Gastrocnemius medialis (tissue), 4 donors: ENCODE measurements around the gene DNAJA1. TPM values are rescaled to one million over a fixed set of nuclear protein-coding genes. Genes with fewer than 3 reads are reported as not detected.

Source experiments
- ATAC-seq, 2 donors: fragments of 150-250 bp; one replicate each; pipeline ENCODE4 v1.9.1; 2016
- DNase-seq, 2 donors: peaks; one replicate each; pipeline ENCODE4 v3.0.0-alpha.2; 2019
- H3K27ac ChIP-seq, 4 donors: fragments of 200-600 bp; sonication (generic); 1 replicate in 1 of 4; 2 replicates in 3 of 4; pipeline ENCODE4 v1.5.1; 2016 to 2018; ENCODE audit warnings: mild to moderate bottlenecking in 2 of 4, moderate library complexity in 1 of 4
- H3K27me3 ChIP-seq, 3 donors: fragments of 200-600 bp; sonication (generic) in 2 of 3; 1 replicate in 1 of 3; 2 replicates in 2 of 3; pipeline versions ENCODE4 v1.5.1 to v1.6.0; 2016 to 2019; ENCODE audit warnings: mild to moderate bottlenecking in 1 of 3, moderate library complexity in 1 of 3
- H3K36me3 ChIP-seq, 2 donors: fragments of 200-600 bp; sonication (generic) in 1 of 2; one replicate each; pipeline ENCODE4 v1.5.1; 2017 to 2018
- H3K4me1 ChIP-seq, 2 donors: fragments of 200-600 bp; sonication (generic) in 1 of 2; one replicate each; pipeline ENCODE4 v1.5.1; 2016 to 2017; ENCODE audit warnings: mild to moderate bottlenecking in 2 of 2
- H3K4me3 ChIP-seq, 4 donors: fragments of 200-600 bp; sonication (generic) in 3 of 4; 1 replicate in 1 of 4; 2 replicates in 3 of 4; pipeline ENCODE4 v1.5.1; 2016 to 2019; ENCODE audit warnings: mild to moderate bottlenecking in 2 of 4
- H3K9me3 ChIP-seq, 3 donors: fragments of 200-600 bp; sonication (generic) in 2 of 3; 1 replicate in 1 of 3; 2 replicates in 2 of 3; pipeline ENCODE4 v1.5.1; 2016 to 2019
- CTCF ChIP-seq, 5 experiments: fragments of 450-650 bp in 3 of 5; fragments of 200-600 bp in 2 of 5; sonication (generic) in 2 of 5; IDR thresholded peaks in 4 of 5; conservative IDR thresholded peaks in 1 of 5; 1 replicate in 4 of 5; 2 replicates in 1 of 5; pipeline ENCODE4 v1.5.1; 2016 to 2019; ENCODE audit warnings: antibody characterized with exemption in 5 of 5, mild to moderate bottlenecking in 3 of 5, moderate library complexity in 3 of 5
- POLR2A ChIP-seq, 2 donors: fragments of 450-650 bp; IDR thresholded peaks; one replicate each; pipeline ENCODE4 v1.6.1; 2017; ENCODE audit warnings: antibody characterized with exemption in 2 of 2, mild to moderate bottlenecking in 2 of 2, moderate library complexity in 2 of 2
- in situ Hi-C, 4 donors: fragments of 200-750 bp; cut with MboI; loops; one replicate each; pipeline versions ENCODE4 v1.15.0 to v1.8.0; 2017; ENCODE audit warnings: low sequenced_read_pairs in 4 of 4
- intact Hi-C: fragments of 100-400 bp; cut with DNase I; formaldehyde crosslinking; loops from one replicate; pipeline ENCODE4 v1.15.1; 2023; ENCODE audit warnings: low total_unique reads
- total RNA-seq, 4 donors: library from RNA; depleted of rRNA; stranded (reverse); fragments of >200 nt; gene quantifications; one replicate each; pipeline versions ENCODE4 v1.1.0 to v1.2.3, GENCODE V29; 2016

Gene DNAJA1
- total RNA-seq, 4 donors from 2014 or later, result 40.8 to 48.7 (median 43.3) TPM

- TF ChIP-seq CTCF (IDR thresholded peaks at IDR 0.05 in 4 of 5, conservative IDR thresholded peaks at IDR 0.05 in 1 of 5) (no peak), POLR2A (IDR thresholded peaks at IDR 0.05) (no peak)
- intact Hi-C loops, result loop anchor here (2.0 kb wide), 2 partner anchors 21 to 23 kb away; partner anchors contain the start of gene APTX
- Histone ChIP-seq H3K36me3 (peaks cover 0 to 10% of the 10 kb centered on the region in 2 donors), H3K4me1 (peaks cover 31 to 38% of the 10 kb centered on the region in 2 donors), H3K27me3 (no peaks in the 10 kb centered on the region), H3K9me3 (no peaks in the 10 kb centered on the region), H3K27ac (peak overlapping the region; percentile 97 to 99 (median 99)), H3K4me3 (peak overlapping the region; percentile 93 to 99 (median 98))
- ATAC-seq (no peak), DNase-seq (no peak)
- in situ Hi-C loops, result no loop called here
These were observed 1.4 kb upstream of the DNAJA1 start for GRCh38 chr9:33023661-33024060.

DNA sequence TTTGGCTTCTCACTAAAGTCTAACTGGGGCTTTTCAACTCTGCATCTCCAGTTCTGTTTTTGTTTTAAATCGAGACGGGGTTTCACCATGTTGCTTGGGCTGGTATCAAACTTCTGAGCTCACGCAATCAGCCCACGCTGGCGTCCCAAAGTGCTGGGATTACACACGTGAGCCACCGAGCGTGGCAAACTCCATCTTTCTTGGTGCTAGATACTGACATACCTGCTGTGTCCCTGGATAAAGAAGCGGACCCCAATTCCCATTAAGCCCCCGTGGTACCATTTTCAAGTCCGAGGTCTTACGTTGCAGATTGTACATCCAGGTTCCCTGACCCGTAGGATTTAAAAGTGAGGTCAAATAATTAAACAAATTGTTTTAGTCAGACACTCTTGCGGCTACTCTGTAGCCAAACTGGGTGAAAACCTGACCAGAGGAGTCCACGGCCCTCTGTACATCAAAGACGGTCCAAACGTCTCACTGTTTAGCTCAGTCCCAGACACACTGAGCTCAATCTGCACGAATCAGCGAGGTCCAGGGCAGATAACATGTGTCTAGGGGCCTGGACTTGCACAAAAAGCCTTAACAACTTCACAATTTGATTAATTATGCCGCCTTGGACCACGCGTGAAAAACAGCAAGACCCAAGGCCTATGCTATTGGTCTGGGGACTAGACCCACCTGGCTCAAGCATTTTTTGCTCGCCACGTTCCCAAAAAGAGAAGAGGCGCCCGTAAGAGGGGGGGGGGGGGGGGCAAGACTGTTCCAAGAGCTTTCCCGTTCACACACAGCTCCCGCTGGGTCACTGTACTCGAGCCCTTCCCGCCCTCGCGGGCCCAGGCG, 727 bp upstream of the DNAJA1 start:
- no peaks in the 10 kb centered on the region for H3K27me3 ChIP-seq
- peak overlapping the region; percentile 93 to 99 (median 98) for H3K4me3 ChIP-seq
- TF ChIP-seq CTCF (IDR thresholded peaks at IDR 0.05 in 4 of 5, conservative IDR thresholded peaks at IDR 0.05 in 1 of 5) (no peak), POLR2A (IDR thresholded peaks at IDR 0.05) (no peak)
- H3K27ac ChIP-seq, result peak overlapping the region; percentile 97 to 99 (median 99)
- in situ Hi-C loops, result no loop called here
- no peaks in the 10 kb centered on the region for H3K9me3 ChIP-seq
- H3K4me1 ChIP-seq, result peaks cover 38 to 43% of the 10 kb centered on the region in 2 donors
- peaks cover 0 to 11% of the 10 kb centered on the region in 2 donors for H3K36me3 ChIP-seq
- peak; percentile 64 to 68 for ATAC-seq
- intact Hi-C loops, result loop anchor here (2.0 kb wide), 2 partner anchors 20 to 24 kb away; partner anchors contain the start of gene APTX
- no peak for DNase-seq

GRCh38 chr9:33025572-33026342, 684 bp downstream of the DNAJA1 start:
- H3K27me3 ChIP-seq, result no peaks in the 10 kb centered on the region
- H3K36me3 ChIP-seq, result peaks cover 0 to 25% of the 10 kb centered on the region in 2 donors
- no peaks in the 10 kb centered on the region for H3K9me3 ChIP-seq
- H3K27ac ChIP-seq, result peak overlapping the region; percentile 97 to 99 (median 99)
- in situ Hi-C loops, result no loop called here
- ATAC-seq, result peak; percentile 40 to 46
- peak overlapping the region; percentile 93 to 99 (median 98) for H3K4me3 ChIP-seq
- TF ChIP-seq POLR2A (IDR thresholded peaks at IDR 0.05) (no peak), CTCF (IDR thresholded peaks at IDR 0.05 in 4 of 5, conservative IDR thresholded peaks at IDR 0.05 in 1 of 5) (no peak)
- H3K4me1 ChIP-seq, result peaks cover 43 to 45% of the 10 kb centered on the region in 2 donors
- intact Hi-C loops, result loop anchor here (2.0 kb wide), 2 partner anchors 19 to 25 kb away; partner anchors contain the start of gene APTX
- peak; percentile 16 to 45 for DNase-seq

GRCh38 chr9:33029231-33029786, 4.2 kb downstream of the DNAJA1 start:
- Histone ChIP-seq H3K4me1 (peaks cover 25 to 36% of the 10 kb centered on the region in 2 donors), H3K36me3 (peaks cover 0 to 59% of the 10 kb centered on the region in 2 donors), H3K4me3 (no peak overlapping the region), H3K9me3 (no peaks in the 10 kb centered on the region), H3K27me3 (no peaks in the 10 kb centered on the region), H3K27ac (peak overlapping the region in 3 of 4 donors; percentile 10 to 37 (median 27))
- ATAC-seq, result no peak
- DNase-seq, result no peak
- intact Hi-C loops, result no loop called here
- in situ Hi-C loops, result no loop called here
- TF ChIP-seq POLR2A (IDR thresholded peaks at IDR 0.05) (no peak), CTCF (IDR thresholded peaks at IDR 0.05 in 4 of 5, conservative IDR thresholded peaks at IDR 0.05 in 1 of 5) (no peak)
